SHP77 (cell line): ENCODE measurements around the gene SIRT3.
"Not testable (repeated sequence)": the region's sequence is repeated elsewhere in the genome, so short reads cannot be mapped to it uniquely, and the experiment has no call there.

Experiments used
- DNase-seq, 2 experiments: peaks; one replicate each; lab custom pipeline; 2025; lab: John Stamatoyannopoulos, UW

SIRT3 gene

GRCh38 chr11:270451-271318 is 34.5 kb upstream of the SIRT3 start:
- DNase-seq = no peak

- no peak for DNase-seq
These were observed 33.2 kb upstream of the SIRT3 start for GRCh38 chr11:269146-269890.

DNA sequence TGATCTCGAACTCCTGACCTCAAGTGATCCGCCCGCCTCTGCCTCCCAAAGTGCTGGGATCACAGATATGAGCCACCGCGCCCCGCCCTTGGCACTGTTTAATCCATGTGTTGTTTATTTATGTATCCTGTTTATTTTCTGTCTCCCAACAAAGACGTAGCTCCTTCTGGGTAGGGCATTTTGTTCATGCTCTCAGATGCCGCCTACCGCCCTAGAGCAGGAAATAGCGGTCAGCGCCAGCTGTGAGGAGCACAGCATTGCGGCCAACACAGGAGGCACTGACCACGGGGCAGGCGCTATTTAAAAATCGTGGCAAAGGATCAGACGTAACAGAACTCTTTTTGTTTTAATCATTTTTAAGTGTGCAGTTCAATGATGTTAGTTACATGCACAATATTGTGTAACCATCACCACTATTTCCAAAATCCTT is 32.6 kb upstream of the SIRT3 start:
- DNase-seq = not testable (repeated sequence)

GRCh38 chr11:267491-267994 is 31.4 kb upstream of the SIRT3 start:
- DNase-seq = no peak

GRCh38 chr11:266676-267439 is 30.7 kb upstream of the SIRT3 start:
- DNase-seq = no peak

GRCh38 chr11:261624-262023 is 25.5 kb upstream of the SIRT3 start:
- no peak for DNase-seq

- no peak for DNase-seq
These were observed 23.3 kb upstream of the SIRT3 start for GRCh38 chr11:259413-259812.

GRCh38 chr11:257766-258493 is 21.8 kb upstream of the SIRT3 start:
- DNase-seq = no peak

- DNase-seq = no peak
These were observed 21.0 kb upstream of the SIRT3 start for GRCh38 chr11:256952-257737.

- DNase-seq = no peak
These were observed 19.7 kb upstream of the SIRT3 start for GRCh38 chr11:255816-256215.

DNA sequence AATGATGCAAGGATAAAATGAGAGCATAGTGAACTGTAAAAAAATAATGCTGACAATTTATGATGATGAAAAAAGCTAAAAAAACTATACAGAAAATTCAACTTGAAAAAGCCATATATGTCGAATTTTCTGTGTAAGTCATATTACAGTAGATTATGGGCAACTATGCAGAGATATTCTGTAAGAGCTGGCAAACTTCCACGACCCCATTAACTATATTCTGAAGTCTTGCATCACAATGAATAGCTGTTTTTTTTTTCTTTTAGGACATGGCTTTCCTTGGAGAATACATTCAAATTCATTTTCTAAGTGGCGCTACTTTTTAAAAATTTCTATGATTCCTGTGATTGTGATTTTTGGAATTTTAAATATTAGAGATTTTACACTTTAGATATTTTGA is 19.0 kb upstream of the SIRT3 start:
- no peak for DNase-seq

DNA sequence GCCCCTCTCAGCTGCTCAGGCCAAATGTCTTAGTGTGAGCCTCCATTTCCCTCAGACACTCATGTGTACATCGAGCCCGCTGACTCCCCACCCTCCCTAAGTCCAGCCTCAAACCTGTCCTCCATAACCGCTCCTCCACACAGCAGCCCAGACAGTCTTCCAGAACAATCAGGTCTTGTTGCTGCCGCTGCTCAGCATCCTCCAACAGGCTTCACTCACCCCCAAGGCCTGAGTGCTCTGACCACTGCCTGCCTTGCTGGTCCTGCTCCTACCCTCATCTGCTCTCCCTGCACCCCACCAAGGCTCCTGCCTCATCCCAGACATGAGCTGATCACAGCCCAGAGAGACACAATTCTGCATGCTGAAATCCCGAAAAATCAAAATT is 17.7 kb upstream of the SIRT3 start:
- no peak for DNase-seq

- no peak for DNase-seq
These were observed 17.2 kb upstream of the SIRT3 start for GRCh38 chr11:253160-253885.

DNA sequence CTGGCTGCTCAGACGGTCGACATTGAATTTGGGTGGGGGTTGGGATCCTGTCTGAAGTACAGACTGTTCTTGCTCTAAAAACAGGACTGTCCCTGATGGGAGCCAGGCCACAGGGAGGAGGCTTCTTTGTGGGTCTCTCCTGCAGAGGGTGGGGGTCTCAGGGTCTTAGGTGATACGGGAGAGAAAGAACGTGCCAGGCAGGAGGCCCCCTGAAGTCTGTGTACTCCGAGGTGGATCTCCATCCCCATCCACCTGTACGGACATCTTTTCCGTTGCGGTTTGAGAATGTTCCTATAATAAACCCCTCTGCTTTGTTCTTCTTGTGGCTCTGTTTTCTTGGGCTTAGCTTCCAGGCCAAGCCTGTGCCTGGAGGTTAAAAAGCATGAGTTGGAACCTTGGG is 16.5 kb upstream of the SIRT3 start:
- DNase-seq = no peak

- DNase-seq = no peak
These were observed 15.4 kb upstream of the SIRT3 start for GRCh38 chr11:251550-251949.

DNA sequence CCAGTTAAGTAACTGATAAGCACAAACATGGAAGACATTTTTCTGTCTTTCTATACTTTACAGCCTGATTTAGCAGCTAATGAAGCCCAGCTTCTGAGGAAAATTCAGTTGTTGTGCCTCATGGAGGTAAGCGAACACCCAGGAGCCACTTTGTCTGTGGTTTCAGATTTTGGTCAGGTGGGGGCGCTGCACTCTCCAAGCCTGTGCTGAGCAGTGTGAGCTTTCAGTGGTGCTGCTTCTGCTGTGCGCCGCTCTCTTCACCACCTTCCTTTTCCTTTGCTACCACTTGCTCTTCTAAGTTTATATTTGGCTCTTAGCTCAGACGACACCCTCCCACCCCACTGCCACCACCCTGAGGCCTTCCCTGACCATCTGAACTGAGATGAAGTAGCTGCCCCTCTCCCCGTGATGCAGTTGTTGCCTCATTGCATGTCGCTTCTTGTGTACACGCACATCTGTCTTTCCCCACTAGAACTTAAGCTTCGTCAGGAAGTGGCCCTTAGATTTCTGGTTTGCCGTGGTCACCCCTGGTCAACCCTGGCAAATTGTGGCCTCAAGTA is 14.7 kb upstream of the SIRT3 start:
- peak in 1 of 2 experiments; percentile 9 for DNase-seq

GRCh38 chr11:250274-250673 is 14.1 kb upstream of the SIRT3 start:
- no peak for DNase-seq

DNA sequence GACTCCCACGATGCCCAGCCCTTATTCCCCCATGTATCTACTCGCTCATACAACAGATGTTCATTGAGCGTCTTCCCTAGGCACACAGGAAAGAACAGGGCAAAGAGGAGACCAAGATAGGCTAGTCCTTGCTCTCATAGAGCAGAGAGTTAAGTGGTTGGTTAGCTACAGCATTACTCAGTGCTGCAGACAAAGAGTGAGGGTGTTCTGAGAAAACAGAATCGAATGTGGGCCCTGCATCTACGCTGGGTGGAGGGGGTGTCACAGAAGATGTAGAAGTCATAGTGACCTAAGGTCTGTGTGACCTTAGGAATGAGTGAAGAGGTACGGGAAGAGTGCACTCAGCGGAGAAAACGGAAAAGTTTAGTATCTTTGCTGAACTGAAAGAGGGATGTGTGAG is 12.9 kb upstream of the SIRT3 start:
- no peak for DNase-seq

- DNase-seq = no peak
These were observed 8.2 kb upstream of the SIRT3 start for GRCh38 chr11:244376-244775.

DNA sequence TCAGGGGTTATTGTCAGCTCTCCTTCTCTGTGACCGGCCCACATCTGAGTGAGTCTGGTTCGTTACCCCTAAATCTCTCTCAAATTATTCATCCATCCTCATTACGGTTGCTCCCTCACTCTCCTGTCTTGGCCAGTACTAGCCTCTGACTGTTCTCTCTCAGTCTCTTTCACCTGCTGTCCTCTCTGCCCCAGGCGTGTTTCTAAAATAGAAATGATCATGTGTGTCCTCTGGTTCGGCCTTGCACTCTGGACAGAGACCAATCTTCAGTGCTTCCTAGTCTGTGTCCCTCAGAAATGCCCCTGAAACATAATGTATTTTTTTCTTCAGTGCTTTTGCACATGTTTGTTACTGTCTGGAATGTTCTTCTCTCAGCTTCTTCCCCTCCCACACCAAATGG is 5.5 kb upstream of the SIRT3 start:
- no peak for DNase-seq
